Activated CD4-positive, alpha-beta T cell treated with anti-CD3 and anti-CD28 coated beads, Interleukin-2, amount 50 U/mL, for 4 hours (primary cell): ENCODE data around the gene TRIM2.

Experiments used
- DNase-seq, 2 experiments: peaks; one replicate each; pipeline ENCODE4 v3.0.0-alpha.2; 2020

TRIM2 gene

DNA sequence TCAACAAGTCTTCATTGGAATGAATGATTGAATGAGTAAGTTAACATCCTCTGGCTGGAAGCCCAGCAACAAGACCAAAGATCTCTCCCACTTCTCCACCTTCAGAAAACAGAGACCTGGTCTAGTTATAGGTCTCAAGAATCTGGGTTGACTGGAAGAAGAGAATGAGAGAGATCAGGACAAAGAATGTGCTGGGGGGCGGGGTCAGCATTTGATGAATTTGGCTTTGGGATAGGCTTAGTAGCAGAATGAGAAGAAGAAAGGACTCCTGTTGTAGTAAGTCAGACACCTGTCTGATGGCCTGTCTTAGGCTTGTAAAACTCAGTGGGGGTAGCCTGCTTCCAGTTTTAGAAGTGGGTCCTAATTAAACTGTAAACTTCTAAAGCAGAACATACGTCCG lies 51.0 kb downstream of the TRIM2 start:
- DNase-seq, result no peak

DNA sequence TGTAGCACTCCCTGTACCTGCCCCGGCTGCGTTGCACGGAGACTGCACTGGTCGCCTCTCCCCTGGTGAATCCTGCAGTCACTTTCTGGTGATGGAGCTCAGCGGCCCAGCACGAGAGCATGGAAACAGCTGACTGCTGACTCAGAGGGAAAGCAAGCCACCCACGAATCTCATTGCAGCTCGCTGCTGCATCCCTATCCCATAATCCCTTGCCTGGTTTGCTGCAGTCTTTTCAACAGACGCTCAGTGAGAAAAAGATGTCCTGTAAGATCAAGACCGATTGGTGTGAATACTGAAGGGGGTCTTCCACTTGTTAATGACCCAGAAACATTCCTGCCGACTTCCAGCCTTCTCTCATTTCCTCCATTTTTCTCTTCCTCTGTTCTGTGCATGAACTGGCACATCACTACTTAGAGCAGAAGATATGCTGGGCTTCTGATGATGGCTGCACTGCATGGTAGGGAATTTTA lies 52.9 kb downstream of the TRIM2 start:
- peak in 1 of 2 experiments; percentile 11 for DNase-seq

DNA sequence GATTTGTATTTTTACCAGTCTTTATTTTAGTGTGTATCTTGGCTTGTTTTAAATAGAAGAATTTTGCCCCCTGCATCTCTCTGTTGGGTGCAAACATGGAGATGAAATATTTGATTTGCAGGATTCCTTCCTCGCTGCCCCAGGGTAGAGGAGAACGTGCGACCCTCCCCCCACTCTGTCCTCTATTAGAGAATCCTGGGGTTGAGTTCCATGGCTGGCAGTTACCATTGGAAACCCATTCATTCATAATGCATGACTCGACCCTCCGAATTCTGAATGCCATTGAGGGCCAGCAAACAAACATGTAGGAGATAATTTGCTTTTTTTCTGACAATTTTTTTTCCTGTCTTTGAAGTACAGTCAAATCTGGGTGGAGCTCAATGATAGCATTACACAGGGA lies 53.7 kb downstream of the TRIM2 start:
- DNase-seq, result no peak

DNA sequence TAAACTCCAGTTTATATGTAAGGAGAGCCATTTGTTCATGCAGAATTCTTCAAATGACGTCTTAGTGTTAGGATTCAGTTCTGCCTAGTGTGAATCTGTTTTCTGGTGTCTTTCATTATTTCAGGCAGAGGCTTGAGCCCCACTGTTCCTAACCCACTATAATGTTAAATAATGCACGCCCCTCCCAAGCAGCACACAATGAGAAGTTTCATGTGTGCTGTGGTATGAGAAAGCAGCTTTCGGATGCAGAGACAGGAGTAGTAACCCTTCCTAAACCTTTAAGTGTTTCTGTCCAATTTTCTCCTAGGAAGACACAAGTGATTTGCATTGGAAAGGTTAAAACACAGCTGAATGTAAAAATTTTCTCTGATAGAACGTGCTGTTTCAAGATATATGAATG lies 54.5 kb downstream of the TRIM2 start:
- DNase-seq, result no peak

DNA sequence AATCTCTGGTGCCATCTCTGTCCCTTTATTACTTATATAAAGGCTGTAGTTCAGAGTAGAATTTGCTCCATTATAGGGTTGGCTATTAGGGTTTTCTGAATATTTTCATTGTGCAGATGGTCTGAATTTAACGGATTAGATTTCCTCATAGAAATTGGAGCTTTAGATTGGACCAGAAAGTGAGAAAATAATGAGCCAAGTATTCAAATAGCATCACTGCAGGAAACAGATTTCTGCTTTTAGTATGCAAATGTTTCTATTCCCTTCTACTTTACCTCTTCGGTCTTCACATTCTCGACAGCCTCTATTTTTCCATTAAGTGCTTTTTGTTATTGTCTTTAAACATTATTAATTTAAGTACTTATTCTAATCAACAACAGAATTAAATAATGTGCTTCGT lies 55.4 kb downstream of the TRIM2 start:
- no peak for DNase-seq

DNA sequence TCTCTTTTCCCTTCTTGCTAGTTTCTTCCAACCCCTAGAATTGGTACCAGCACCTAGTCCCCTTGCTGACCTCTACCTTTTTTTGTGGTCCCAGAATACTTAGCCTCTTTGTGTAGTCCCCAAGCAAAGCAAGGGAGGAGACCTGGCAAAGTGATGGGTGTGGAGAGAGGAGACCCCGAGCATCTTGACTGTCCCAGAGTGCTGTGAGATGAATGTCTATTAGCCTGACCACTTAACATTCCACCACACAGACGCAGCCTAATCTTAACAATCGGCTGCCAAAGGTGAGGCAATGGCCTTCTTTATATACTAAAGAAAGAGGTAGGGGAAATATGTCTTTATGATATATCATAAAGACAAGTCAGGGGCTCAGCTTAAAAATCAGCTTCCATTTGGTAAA lies 55.9 kb downstream of the TRIM2 start:
- no peak for DNase-seq

DNA sequence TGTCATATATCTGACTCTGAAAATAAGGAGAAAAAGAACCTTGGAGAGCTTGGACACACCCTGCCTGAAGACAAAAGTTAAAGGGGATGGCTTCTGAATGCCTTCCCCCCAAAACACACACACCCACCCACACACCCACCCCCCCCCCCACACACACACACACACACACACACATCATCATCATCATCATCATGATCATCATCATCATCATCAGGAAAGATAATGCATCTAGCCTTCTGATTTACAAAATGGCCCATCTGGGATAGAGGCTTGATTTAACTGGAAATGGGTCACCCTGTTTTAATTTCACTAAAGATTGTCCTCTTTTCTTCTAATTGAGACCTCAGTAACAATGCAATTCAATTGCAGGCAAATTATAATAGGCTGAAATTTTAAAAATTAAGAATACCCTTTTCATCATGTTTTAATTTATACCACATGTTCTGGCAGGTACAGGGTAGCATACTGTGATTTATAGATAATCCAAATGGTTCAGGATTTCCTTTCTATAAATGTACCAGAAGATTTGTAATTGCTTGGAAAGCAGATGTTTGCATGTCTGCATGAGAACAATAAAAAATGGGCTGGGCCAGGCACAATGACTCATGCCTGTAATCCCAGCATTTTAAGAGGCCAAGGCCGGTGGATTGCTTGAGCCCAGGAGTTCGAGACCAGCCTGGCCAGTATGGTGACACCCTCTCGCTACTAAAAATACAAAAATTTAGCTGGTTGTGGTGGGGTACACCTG lies 56.5 kb downstream of the TRIM2 start:
- no peak for DNase-seq

DNA sequence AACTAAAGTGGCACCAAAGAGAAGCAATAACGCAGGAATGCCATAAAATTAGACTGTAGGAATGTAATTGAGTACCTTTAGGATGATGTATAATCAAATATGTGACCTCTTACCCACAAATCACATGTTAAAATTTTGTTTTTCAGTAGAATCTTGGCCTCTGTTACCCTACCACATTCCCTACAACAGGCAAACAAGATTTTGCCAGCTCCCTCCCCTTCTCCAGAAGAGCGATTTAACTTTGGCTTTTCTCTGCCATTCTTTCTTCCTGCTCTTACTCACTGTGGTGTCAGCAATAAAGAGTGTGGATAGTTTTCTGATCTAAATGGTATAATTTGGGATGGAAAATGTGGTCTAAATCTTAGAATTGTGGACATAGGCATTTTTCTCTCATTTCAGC lies 57.2 kb downstream of the TRIM2 start:
- no peak for DNase-seq

DNA sequence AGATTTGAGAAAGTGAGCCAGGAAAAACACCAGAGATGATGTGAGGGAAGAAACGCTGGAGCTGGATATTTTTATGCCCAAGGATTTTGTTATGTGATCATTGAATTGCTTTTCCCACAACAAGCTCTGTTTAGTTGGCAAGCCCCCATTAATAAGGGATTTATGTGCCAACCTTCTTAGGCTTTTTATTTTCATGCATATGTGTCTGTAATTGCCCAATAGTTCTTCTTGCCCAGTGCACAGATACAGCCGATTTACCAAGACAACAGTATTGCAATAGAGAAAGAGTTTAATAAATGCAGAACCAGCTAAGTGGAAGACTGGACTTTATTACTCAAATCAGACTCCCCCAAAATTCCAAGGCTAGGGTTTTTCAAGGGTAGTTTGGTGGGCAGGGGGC lies 57.7 kb downstream of the TRIM2 start:
- no peak for DNase-seq

DNA sequence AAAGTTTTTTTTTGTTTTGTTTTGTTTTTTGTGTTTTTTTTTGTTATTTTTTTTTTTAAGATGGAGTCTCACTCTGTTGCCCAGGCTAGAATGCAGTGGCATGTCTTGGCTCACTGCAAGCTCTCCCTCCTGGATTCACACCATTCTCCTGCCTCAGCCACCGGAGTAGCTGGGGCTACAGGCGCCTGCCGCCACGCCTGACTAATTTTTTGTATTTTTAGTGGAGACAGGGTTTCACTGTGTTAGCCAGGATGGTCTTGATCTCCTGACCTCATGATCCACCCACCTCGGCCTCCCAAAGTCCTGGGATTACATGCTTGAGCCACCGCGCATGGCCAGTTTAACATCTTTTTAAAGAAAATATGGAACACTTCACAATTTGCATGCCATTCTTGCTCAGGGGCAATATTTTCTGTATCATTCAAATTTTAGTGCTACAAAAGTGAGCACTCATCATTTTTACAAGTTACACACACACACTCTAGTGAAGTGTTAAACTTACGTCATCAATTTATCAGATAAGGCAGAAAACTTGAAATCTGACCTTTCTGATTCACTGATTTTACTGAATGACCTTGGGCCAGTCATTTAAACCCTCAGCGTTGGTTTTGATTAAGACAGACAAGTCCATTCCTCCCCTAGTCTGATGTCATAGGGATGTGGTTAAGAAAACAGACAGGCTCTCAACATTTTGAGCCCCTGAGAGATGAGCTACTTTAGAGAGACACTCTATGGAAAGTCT lies 61.2 kb downstream of the TRIM2 start:
- no peak for DNase-seq

DNA sequence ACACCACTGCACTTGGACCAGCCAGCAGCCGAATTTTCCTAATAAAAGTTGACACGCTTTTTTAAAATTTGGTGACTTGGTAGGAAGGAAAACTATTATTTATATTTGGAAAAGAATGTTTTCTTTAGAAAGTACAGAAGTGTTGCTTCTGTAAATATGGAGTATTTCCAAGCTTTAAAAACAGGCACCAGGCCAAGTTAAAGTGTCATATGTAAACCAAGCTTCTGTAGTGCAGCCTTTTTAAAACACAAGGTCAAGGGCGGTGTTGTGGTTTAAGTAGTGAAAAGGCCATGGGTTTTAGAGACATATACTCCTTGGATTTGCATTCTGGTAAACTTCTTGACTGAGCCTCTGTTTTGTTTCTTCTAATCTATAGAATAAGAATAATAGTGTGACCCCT lies 62.7 kb downstream of the TRIM2 start:
- DNase-seq, result no peak

DNA sequence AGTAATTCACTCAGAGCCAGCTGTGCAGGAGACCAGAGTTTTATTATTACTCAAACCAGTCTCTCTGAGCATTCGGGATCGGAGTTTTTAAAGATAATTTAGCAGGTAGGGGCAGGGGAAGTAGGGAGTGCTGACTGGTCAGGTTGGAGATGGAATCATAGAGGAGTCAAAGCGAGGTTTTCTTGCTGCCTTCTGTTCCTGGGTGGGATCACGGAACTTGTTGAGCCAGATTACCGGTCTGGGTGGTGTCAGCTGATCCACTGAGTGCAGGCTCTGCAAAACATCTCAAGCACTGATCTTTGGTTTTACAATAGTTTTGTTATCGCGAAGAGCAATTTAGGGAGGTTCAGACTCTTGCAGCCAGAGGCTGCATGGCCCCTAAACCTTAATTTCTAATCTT lies 63.6 kb downstream of the TRIM2 start:
- no peak for DNase-seq

DNA sequence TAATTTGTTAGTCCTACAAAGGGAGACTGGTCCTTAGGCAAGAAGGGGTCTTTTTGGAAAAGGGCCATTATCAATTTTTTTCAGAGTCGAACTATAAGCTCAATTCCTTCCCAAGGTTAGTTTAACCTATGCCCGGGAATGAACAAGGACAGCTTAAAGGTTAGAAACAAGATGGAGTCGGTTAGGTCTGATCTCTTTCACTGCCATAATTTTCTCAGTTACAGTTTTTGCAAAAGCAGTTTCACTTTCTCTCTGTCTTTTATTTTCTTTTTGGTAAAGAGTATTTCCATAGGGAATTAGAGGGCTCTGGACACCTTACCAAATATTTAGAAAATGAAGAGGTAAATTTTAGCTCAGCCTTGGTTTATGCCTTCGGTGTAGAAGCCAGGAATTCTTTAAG lies 64.1 kb downstream of the TRIM2 start:
- no peak for DNase-seq

DNA sequence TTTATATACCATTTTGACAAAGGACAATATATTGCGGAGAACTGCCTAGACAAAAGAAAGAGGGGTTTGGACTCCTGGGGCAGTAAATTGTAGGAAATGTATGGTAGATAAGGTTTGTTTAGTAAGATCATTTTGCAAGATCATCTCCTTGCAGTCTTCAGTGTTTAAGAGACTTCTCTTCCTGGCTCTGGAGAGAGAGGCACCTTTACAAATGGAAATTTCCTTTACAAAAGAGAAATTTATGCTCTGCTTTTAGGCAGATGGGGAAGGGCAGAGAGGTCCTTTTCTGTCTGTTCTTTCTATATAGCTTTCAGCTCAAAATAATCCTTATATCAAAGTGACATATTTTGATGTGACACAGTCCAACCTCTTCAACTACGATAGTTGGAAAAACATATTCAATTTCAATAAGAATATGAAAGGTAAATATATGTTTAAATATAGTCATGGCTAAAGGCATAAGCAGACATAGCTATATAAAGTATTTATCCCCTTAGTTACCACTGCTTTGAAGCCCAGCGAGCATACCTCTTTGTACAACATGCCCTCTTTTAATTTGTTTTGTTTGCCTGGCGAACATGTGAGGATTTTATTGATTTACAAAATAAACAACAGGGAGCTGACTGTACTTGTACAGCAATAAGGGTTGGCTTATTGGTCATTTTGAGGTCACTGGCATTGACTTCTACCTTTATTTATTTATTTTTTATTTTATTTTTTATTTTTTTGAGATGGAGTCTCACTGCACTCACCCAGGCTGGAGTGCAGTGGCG lies 65.2 kb downstream of the TRIM2 start:
- DNase-seq, result no peak

DNA sequence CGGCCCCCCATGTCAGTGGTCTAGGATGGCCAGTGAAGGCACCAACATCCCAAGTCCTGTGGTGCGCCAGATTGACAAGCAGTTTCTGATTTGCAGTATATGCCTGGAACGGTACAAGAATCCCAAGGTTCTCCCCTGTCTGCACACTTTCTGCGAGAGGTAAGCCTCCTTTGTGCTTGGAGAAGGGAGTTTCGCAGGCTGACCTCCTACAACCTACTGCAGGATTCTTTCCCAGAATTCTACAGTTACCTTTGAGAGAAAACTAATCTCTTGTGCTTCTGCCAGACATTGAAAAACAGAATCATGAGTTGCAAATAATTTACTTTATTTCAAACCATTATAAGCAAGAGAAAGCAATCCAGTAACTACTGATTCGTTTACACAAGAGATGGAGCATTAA lies 66.1 kb downstream of the TRIM2 start:
- DNase-seq, result no peak

DNA sequence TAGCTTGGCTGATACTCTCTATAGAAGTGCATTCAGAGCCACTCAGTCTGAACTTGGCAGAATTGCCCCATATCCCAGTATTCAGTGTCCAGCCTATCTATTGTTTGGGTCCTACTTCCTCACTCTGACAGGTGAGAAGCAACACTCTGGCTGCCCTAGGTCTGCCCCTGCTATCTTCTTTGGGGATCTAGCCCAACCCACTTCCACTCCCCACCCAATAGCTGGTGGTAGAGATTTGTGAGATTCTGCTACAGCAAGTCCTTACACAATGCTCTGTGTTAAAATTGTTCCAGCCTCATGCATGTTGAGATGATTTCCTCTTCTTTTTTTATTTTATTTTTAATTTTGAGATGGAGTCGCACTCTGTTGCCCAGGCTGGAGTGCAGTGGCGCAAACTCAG lies 67.6 kb downstream of the TRIM2 start:
- no peak for DNase-seq

DNA sequence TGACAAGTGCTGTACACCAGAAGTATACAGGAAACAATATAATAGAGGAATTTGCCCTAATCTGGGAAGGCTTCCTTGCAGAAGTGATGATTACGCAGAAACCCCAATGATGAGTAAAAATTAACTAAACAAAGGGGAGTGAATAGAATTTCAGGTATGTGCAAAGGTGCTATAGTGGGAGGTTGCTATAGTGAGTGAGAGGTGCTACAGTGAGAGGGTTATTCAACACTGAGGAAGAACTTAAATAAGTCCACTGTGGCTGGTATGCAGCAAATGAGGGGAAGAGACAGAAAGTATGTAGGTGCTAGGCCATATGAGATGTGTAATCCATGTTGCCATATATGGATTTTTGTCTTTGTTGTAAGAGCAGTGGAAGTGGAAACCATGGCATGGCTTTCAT lies 69.5 kb downstream of the TRIM2 start:
- DNase-seq, result no peak

DNA sequence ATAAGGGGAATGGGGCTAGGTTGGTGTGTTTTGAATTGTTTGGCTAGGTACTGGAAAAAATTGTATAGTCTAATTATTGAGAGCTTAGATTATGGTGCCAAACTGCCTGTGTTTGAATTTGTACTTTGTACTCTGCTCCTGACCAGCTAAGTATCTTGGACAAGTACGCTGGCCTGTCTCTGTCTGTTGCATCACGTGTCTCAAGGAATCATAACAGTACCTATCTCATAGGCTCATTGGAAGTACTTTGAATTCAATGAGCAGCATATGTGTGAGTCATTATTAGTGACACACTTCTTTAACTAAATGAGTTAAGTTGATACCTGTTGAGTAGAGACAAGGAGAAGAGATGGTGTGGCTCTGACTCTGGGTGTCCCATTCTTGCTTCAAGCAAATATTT lies 70.7 kb downstream of the TRIM2 start:
- no peak for DNase-seq

DNA sequence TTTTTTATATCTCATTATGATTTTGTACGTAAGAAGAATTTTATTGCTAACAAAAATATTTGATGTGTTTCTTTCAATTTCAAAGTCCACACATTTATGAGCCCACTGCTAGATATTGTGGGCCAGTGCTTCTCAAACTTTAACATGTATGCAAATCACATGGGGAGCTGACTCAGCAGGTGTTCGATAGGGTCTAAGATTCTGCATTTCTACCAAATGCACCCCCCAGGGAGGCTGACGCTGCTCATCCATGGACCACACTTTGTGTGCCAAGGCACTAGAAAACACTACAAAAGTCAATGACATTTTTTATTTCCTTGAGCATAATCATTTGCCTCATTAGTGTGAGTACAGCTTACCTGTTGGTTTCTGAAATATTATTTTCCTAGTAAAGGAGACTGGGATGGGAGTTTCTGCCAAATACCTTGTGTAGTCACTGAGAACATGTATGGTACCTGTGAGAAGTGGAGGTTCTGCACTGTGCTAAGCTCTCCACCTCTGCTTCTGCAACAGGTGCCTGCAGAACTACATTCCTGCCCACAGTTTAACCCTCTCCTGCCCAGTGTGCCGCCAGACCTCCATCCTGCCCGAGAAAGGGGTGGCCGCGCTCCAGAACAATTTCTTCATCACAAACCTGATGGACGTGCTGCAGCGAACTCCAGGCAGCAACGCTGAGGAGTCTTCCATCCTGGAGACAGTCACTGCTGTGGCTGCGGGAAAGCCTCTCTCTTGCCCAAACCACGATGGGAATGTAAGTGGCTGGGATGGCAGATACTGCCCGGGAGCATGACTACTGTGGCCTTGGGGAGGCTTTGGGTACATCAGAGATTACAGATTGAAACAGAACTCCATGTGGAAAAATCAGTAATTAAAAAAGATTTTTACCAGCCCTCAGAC lies 71.4 kb downstream of the TRIM2 start:
- DNase-seq, result no peak

DNA sequence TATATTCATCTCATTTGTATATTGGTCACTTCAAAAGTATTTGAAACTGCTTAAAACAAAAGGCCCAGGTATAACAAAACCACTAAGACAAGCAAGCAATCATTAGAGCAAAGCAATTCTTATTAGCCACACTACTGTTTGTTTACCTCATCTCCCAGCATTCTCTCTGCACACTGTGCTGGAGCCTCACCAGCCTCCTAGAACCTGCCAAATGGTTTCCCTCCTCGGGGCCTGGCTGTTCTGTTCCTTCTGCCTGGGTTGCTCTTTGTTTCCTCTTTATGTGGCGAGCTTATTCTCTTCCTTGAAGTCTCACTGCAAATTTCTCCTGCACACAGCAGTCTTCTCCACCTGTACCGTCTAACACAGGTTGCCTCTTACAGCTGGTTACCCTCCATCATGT lies 72.7 kb downstream of the TRIM2 start:
- no peak for DNase-seq

DNA sequence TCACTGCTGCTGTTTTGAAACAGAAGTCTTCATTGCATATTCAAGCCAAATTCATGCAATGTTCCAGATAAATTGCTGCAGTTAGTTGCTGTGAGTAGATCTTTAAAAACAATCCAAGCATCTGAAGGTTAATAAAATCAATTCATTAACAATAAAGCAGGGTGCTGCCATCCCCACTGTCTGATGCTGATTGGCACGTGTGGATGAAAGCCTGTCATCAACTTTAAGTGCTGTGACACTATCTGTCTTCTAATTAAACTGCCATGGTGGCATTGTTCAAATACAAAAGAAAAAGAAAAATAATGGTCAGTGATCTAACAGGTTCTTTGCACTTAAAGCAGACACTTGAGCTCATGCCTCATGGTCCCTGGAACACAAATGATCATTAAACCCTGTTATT lies 77.2 kb downstream of the TRIM2 start:
- DNase-seq, result no peak

DNA sequence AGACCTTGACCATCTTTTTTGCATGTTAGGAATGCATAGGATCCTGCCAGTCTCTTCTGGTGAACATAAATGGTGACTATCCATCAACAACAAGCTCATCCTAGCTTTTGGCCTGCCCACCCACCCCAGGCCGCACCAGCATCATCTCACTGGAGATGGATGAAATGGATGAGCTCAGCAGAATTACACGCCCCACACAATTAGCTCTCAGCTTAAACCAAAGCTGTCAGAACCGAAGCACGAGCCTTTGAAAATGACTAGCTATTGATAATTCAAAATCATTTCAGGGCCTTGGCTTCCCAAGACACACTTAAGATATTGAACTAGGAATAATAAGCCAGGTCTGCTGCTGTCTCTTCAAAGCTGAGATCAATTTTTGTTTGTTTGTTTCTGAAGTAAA lies 77.8 kb downstream of the TRIM2 start:
- no peak for DNase-seq

DNA sequence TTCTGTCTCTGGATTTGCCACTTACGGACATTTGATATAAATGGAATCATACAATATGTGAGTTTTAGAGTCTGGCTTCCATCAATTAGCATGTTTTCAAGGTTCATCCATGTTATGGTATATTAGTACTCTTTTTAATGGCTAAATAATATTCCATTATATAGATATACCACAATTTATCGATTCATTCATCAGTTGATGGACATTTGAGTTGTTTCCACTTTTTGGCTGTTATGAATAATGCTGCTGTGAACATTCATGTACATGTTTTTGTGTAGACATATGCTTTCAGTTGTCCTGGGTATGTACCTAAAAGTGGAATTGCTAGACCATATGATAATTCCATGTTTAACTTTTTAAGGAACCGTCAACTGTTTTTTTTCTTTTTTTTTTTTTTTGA lies 79.0 kb downstream of the TRIM2 start:
- DNase-seq, result no peak
